WTC11 (cell line): ENCODE measurements around the gene TSR3. TPM values are rescaled to one million over a fixed set of nuclear protein-coding genes. Genes with fewer than 3 reads are reported as not detected.

Experiments
- ATAC-seq: fragments of 200-7000 bp; cut with Tn5 transposase; 2 replicates; pipeline ENCODE4 v1.10.0; 2021; ENCODE audit warnings: mild to moderate bottlenecking, moderate library complexity
- CTCF ChIA-PET: fragments of 300-600 bp; sonication (Branson Sonifier 250); formaldehyde crosslinking; loops from one replicate; lab custom pipeline; 2021; ENCODE audit warnings: antibody characterized with exemption; lab: Charles Lee
- POLR2A ChIA-PET: fragments of 350-600 bp; sonication (Branson Sonifier 250); formaldehyde crosslinking; loops from one replicate; lab custom pipeline; 2021; ENCODE audit warnings: antibody characterized with exemption; lab: Charles Lee
- DNase-seq: peaks from one replicate; pipeline ENCODE4 v3.0.0; 2021; ENCODE audit warnings: low spot score
- H3K27ac Mint-ChIP-seq: 2 replicates; pipeline ENCODE4 v1.8.0; 2021; ENCODE audit warnings: mixed read lengths
- H3K27me3 Mint-ChIP-seq: 2 replicates; pipeline ENCODE4 v1.8.0; 2021; ENCODE audit warnings: low read depth, mild to moderate bottlenecking, moderate library complexity, mixed read lengths
- H3K36me3 Mint-ChIP-seq: 2 replicates; pipeline ENCODE4 v1.8.0; 2021; ENCODE audit warnings: mixed read lengths
- H3K4me1 Mint-ChIP-seq: 2 replicates; pipeline ENCODE4 v1.8.0; 2022; ENCODE audit warnings: mixed read lengths
- H3K4me3 Mint-ChIP-seq: 2 replicates; pipeline ENCODE4 v1.8.0; 2021; ENCODE audit warnings: mild to moderate bottlenecking, moderate library complexity, mixed read lengths
- H3K9me3 Mint-ChIP-seq: 2 replicates; pipeline ENCODE4 v1.8.0; 2021; ENCODE audit warnings: mixed read lengths
- E2F4 ChIP-seq: sonication (generic); formaldehyde crosslinking; IDR thresholded peaks from 2 replicates; pipeline ENCODE4 v1.8.1; 2022; ENCODE audit warnings: low read depth, mild to moderate bottlenecking, moderate library complexity, missing genetic modification reagents, borderline replicate concordance
- E2F5 ChIP-seq: sonication (generic); formaldehyde crosslinking; IDR thresholded peaks from 2 replicates; pipeline ENCODE4 v1.8.1; 2022; ENCODE audit warnings: mild to moderate bottlenecking, moderate library complexity, missing genetic modification reagents
- FOXP1 ChIP-seq: sonication (generic); formaldehyde crosslinking; IDR thresholded peaks from 2 replicates; pipeline ENCODE4 v1.8.0; 2022; ENCODE audit warnings: missing genetic modification reagents, mild to moderate bottlenecking, moderate library complexity, borderline replicate concordance
- GTF2I ChIP-seq: fragments of 250-450 bp; sonication (Bioruptor Pico); conservative IDR thresholded peaks from 2 replicates; pipeline ENCODE4 v1.4.0; 2021; ENCODE audit warnings: mild to moderate bottlenecking
- KAT7 ChIP-seq: sonication (generic); formaldehyde crosslinking; IDR thresholded peaks from 2 replicates; pipeline ENCODE4 v1.8.1; 2023; ENCODE audit warnings: missing genetic modification reagents, mild to moderate bottlenecking, borderline replicate concordance
- TCF7 ChIP-seq: sonication (generic); formaldehyde crosslinking; IDR thresholded peaks from 2 replicates; pipeline ENCODE4 v1.8.0; 2022; ENCODE audit warnings: mild to moderate bottlenecking, low read depth, missing genetic modification reagents, moderate library complexity
- ZNF219 ChIP-seq: sonication (generic); formaldehyde crosslinking; IDR thresholded peaks from 2 replicates; pipeline ENCODE4 v1.8.0; 2023; ENCODE audit warnings: missing genetic modification reagents, mild to moderate bottlenecking, borderline replicate concordance
- ZNF317 ChIP-seq: sonication (generic); formaldehyde crosslinking; IDR thresholded peaks from 2 replicates; pipeline ENCODE4 v1.8.1; 2023; ENCODE audit warnings: low read depth, mild to moderate bottlenecking, moderate library complexity, missing genetic modification reagents, borderline replicate concordance
- total RNA-seq: library from RNA; stranded (reverse); gene quantifications from 3 replicates; pipeline ENCODE4 v1.2.3, GENCODE V29; 2021
- TF ChIP-seq, protein P1 (sequence below): sonication (generic); formaldehyde crosslinking; IDR thresholded peaks from 2 replicates; pipeline ENCODE4 v1.8.0; 2022; ENCODE audit warnings: mild to moderate bottlenecking, missing genetic modification reagents
- TF ChIP-seq, protein P2 (sequence below): sonication (generic); formaldehyde crosslinking; IDR thresholded peaks from 2 replicates; pipeline ENCODE4 v1.8.0; 2022; ENCODE audit warnings: missing genetic modification reagents
- TF ChIP-seq, protein P3 (sequence below): sonication (generic); formaldehyde crosslinking; IDR thresholded peaks from 2 replicates; pipeline ENCODE4 v1.8.1; 2022; ENCODE audit warnings: mild to moderate bottlenecking, missing genetic modification reagents, moderate library complexity, borderline replicate concordance
- TF ChIP-seq, protein P4 (sequence below): fragments of 250-450 bp; sonication (Bioruptor Pico); IDR thresholded peaks from 2 replicates; pipeline ENCODE4 v1.9.0; 2021; ENCODE audit warnings: moderate library complexity, mild to moderate bottlenecking, inconsistent platforms, borderline replicate concordance
- TF ChIP-seq, protein P5 (sequence below): sonication (generic); formaldehyde crosslinking; IDR thresholded peaks from 2 replicates; pipeline ENCODE4 v1.8.1; 2023; ENCODE audit warnings: mild to moderate bottlenecking, missing genetic modification reagents, borderline replicate concordance
- TF ChIP-seq, protein P6 (sequence below): sonication (generic); formaldehyde crosslinking; IDR thresholded peaks from 2 replicates; pipeline ENCODE4 v1.8.1; 2023; ENCODE audit warnings: mild to moderate bottlenecking, missing genetic modification reagents, moderate library complexity

TSR3 gene
- total RNA-seq, 1 experiment from 2014 or later, result 66.3 TPM

DNA sequence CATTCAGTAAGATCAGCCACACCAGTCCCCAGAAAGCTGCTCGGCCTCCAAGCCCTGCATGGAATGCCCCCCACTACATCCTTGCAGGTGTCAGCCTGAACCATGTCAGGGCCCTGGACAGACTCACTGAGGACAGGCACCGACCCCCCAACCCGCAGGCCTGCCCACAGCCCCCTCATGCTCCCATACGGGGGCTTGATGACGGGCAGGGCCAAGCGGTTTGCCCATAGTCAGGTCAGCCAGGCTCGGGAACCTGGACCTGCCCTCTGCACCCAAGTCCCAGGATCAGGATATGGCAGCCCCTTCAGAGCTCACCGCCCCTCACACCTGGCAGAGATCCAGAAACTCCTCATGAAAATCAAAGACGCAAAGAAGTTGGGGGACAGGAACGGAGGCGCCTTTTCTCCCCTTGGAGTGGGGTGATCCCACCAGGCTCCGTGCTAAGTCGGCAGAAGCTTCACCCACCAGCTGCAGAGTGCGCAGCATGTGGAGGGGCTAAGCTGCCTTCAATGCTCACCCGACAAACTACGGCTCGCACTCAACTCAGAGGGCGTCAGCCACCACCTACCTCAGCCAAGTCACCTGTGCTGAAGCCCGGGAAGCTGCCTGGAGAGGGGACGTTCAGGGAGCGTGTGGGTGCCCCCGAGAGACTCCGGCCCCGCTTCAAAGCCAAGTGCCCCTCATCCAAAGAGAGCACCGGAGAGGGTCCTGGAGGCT is 26.6 kb upstream of the TSR3 start:
- Mint-ChIP-seq H3K27me3 (no peaks in the 10 kb centered on the region), H3K4me3 (peak overlapping the region; percentile 83), H3K27ac (peak overlapping the region; percentile 90), H3K36me3 (peaks cover 2% of the 10 kb centered on the region; the same call in 1 of the 2 replicates), H3K9me3 (no peaks in the 10 kb centered on the region), H3K4me1 (peaks cover 18% of the 10 kb centered on the region)
- ChIA-PET CTCF (interaction anchor here (0.8 to 3.1 kb wide), 6 partner anchors 11 to 327 kb away, joined by 3 to 31 read pairs (median 4); no protein-coding TSS in a partner anchor), POLR2A (interaction anchor here (1.2 kb wide), 1 partner anchor 115 kb away, joined by 3 read pairs; the partner anchor contains the start of gene TELO2)
- TF ChIP-seq, protein P1, sequence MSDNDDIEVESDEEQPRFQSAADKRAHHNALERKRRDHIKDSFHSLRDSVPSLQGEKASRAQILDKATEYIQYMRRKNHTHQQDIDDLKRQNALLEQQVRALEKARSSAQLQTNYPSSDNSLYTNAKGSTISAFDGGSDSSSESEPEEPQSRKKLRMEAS (CRISPR knock-in tag), result no peak
- TF ChIP-seq E2F5 (CRISPR knock-in tag) (no peak), ZNF219 (no peak), FOXP1 (no peak), KAT7 (CRISPR knock-in tag) (no peak), GTF2I (no peak), TCF7 (no peak), E2F4 (CRISPR knock-in tag) (no peak), ZNF317 (no peak)
- TF ChIP-seq, protein P2, sequence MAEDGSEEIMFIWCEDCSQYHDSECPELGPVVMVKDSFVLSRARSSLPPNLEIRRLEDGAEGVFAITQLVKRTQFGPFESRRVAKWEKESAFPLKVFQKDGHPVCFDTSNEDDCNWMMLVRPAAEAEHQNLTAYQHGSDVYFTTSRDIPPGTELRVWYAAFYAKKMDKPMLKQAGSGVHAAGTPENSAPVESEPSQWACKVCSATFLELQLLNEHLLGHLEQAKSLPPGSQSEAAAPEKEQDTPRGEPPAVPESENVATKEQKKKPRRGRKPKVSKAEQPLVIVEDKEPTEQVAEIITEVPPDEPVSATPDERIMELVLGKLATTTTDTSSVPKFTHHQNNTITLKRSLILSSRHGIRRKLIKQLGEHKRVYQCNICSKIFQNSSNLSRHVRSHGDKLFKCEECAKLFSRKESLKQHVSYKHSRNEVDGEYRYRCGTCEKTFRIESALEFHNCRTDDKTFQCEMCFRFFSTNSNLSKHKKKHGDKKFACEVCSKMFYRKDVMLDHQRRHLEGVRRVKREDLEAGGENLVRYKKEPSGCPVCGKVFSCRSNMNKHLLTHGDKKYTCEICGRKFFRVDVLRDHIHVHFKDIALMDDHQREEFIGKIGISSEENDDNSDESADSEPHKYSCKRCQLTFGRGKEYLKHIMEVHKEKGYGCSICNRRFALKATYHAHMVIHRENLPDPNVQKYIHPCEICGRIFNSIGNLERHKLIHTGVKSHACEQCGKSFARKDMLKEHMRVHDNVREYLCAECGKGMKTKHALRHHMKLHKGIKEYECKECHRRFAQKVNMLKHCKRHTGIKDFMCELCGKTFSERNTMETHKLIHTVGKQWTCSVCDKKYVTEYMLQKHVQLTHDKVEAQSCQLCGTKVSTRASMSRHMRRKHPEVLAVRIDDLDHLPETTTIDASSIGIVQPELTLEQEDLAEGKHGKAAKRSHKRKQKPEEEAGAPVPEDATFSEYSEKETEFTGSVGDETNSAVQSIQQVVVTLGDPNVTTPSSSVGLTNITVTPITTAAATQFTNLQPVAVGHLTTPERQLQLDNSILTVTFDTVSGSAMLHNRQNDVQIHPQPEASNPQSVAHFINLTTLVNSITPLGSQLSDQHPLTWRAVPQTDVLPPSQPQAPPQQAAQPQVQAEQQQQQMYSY (CRISPR knock-in tag), result no peak
- TF ChIP-seq, protein P3, sequence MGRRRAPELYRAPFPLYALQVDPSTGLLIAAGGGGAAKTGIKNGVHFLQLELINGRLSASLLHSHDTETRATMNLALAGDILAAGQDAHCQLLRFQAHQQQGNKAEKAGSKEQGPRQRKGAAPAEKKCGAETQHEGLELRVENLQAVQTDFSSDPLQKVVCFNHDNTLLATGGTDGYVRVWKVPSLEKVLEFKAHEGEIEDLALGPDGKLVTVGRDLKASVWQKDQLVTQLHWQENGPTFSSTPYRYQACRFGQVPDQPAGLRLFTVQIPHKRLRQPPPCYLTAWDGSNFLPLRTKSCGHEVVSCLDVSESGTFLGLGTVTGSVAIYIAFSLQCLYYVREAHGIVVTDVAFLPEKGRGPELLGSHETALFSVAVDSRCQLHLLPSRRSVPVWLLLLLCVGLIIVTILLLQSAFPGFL (CRISPR knock-in tag), result no peak
- TF ChIP-seq, protein P4, sequence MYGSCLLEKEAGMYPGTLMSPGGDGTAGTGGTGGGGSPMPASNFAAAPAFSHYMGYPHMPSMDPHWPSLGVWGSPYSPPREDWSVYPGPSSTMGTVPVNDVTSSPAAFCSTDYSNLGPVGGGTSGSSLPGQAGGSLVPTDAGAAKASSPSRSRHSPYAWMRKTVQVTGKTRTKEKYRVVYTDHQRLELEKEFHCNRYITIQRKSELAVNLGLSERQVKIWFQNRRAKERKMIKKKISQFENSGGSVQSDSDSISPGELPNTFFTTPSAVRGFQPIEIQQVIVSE (CRISPR knock-in tag), result no peak
- TF ChIP-seq, protein P5, sequence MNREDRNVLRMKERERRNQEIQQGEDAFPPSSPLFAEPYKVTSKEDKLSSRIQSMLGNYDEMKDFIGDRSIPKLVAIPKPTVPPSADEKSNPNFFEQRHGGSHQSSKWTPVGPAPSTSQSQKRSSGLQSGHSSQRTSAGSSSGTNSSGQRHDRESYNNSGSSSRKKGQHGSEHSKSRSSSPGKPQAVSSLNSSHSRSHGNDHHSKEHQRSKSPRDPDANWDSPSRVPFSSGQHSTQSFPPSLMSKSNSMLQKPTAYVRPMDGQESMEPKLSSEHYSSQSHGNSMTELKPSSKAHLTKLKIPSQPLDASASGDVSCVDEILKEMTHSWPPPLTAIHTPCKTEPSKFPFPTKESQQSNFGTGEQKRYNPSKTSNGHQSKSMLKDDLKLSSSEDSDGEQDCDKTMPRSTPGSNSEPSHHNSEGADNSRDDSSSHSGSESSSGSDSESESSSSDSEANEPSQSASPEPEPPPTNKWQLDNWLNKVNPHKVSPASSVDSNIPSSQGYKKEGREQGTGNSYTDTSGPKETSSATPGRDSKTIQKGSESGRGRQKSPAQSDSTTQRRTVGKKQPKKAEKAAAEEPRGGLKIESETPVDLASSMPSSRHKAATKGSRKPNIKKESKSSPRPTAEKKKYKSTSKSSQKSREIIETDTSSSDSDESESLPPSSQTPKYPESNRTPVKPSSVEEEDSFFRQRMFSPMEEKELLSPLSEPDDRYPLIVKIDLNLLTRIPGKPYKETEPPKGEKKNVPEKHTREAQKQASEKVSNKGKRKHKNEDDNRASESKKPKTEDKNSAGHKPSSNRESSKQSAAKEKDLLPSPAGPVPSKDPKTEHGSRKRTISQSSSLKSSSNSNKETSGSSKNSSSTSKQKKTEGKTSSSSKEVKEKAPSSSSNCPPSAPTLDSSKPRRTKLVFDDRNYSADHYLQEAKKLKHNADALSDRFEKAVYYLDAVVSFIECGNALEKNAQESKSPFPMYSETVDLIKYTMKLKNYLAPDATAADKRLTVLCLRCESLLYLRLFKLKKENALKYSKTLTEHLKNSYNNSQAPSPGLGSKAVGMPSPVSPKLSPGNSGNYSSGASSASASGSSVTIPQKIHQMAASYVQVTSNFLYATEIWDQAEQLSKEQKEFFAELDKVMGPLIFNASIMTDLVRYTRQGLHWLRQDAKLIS (CRISPR knock-in tag), result no peak
- TF ChIP-seq, protein P6, sequence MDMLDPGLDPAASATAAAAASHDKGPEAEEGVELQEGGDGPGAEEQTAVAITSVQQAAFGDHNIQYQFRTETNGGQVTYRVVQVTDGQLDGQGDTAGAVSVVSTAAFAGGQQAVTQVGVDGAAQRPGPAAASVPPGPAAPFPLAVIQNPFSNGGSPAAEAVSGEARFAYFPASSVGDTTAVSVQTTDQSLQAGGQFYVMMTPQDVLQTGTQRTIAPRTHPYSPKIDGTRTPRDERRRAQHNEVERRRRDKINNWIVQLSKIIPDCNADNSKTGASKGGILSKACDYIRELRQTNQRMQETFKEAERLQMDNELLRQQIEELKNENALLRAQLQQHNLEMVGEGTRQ (CRISPR knock-in tag), result no peak
- ATAC-seq, result no peak
- DNase-seq, result no peak
